Muscle layer of colon (tissue), 2 donors: Measurements from ENCODE around the gene GABRB1.

Source experiments
- H3K27ac ChIP-seq: one replicate; pipeline ENCODE4 v1.7.0; 2013; ENCODE audit warnings: low read depth, mild to moderate bottlenecking, low read length, moderate library complexity
- H3K27me3 ChIP-seq, 2 donors: one replicate each; pipeline ENCODE4 v1.7.0; 2013; ENCODE audit warnings: low read length in 2 of 2, mild to moderate bottlenecking in 2 of 2; ENCODE audit not compliant: insufficient read depth in 2 of 2, control insufficient read depth in 1 of 2
- H3K36me3 ChIP-seq: one replicate; pipeline ENCODE4 v1.7.0; 2013; ENCODE audit warnings: mild to moderate bottlenecking, low read length; ENCODE audit not compliant: insufficient read depth
- H3K4me1 ChIP-seq: one replicate; pipeline ENCODE4 v1.7.0; 2013; ENCODE audit warnings: mild to moderate bottlenecking, low read length; ENCODE audit not compliant: insufficient read depth
- H3K4me3 ChIP-seq, 2 donors: one replicate each; pipeline ENCODE4 v1.7.0; 2013; ENCODE audit warnings: low read length in 2 of 2, low read depth in 1 of 2, mild to moderate bottlenecking in 1 of 2, moderate library complexity in 1 of 2
- H3K9ac ChIP-seq: one replicate; pipeline ENCODE4 v1.7.0; 2013; ENCODE audit warnings: low read length
- H3K9me3 ChIP-seq: one replicate; pipeline ENCODE4 v1.7.0; 2013; ENCODE audit warnings: mild to moderate bottlenecking, low read length
- donor health status: abdominal sarcoma.
- donor health status: Adenocarcinoma of cecum.

GABRB1 gene

GRCh38 chr4:47213971-47214370, 182.6 kb downstream of the GABRB1 start:
- H3K27ac ChIP-seq: no peak overlapping the region
- H3K27me3 ChIP-seq: no peaks in the 10 kb centered on the region
- no peak overlapping the region for H3K4me3 ChIP-seq
- H3K4me1 ChIP-seq: no peaks in the 10 kb centered on the region
- H3K9me3 ChIP-seq: no peaks in the 10 kb centered on the region
- H3K9ac ChIP-seq: no peak overlapping the region
- no peaks in the 10 kb centered on the region for H3K36me3 ChIP-seq

GRCh38 chr4:47215759-47216158, 184.4 kb downstream of the GABRB1 start:
- no peaks in the 10 kb centered on the region for H3K4me1 ChIP-seq
- no peak overlapping the region for H3K4me3 ChIP-seq
- no peaks in the 10 kb centered on the region for H3K27me3 ChIP-seq
- no peak overlapping the region for H3K9ac ChIP-seq
- H3K36me3 ChIP-seq: no peaks in the 10 kb centered on the region
- no peak overlapping the region for H3K27ac ChIP-seq
- H3K9me3 ChIP-seq: no peaks in the 10 kb centered on the region

- Histone ChIP-seq H3K4me1 (no peaks in the 10 kb centered on the region), H3K9me3 (no peaks in the 10 kb centered on the region), H3K4me3 (no peak overlapping the region), H3K36me3 (no peaks in the 10 kb centered on the region), H3K27me3 (no peaks in the 10 kb centered on the region), H3K9ac (no peak overlapping the region), H3K27ac (no peak overlapping the region)
These were observed 185.9 kb downstream of the GABRB1 start for GRCh38 chr4:47217291-47217690.

GRCh38 chr4:47217884-47218283, 186.5 kb downstream of the GABRB1 start:
- Histone ChIP-seq H3K9ac (no peak overlapping the region), H3K27ac (no peak overlapping the region), H3K4me3 (no peak overlapping the region), H3K4me1 (no peaks in the 10 kb centered on the region), H3K27me3 (no peaks in the 10 kb centered on the region), H3K9me3 (no peaks in the 10 kb centered on the region), H3K36me3 (no peaks in the 10 kb centered on the region)

GRCh38 chr4:47218631-47219030, 187.3 kb downstream of the GABRB1 start:
- Histone ChIP-seq H3K9ac (no peak overlapping the region), H3K9me3 (no peaks in the 10 kb centered on the region), H3K4me1 (no peaks in the 10 kb centered on the region), H3K27ac (no peak overlapping the region), H3K36me3 (no peaks in the 10 kb centered on the region), H3K27me3 (no peaks in the 10 kb centered on the region), H3K4me3 (no peak overlapping the region)

GRCh38 chr4:47219586-47219985, 188.2 kb downstream of the GABRB1 start:
- Histone ChIP-seq H3K27ac (no peak overlapping the region), H3K4me1 (no peaks in the 10 kb centered on the region), H3K36me3 (no peaks in the 10 kb centered on the region), H3K4me3 (no peak overlapping the region), H3K9me3 (no peaks in the 10 kb centered on the region), H3K9ac (no peak overlapping the region), H3K27me3 (no peaks in the 10 kb centered on the region)

- Histone ChIP-seq H3K9me3 (no peaks in the 10 kb centered on the region), H3K27me3 (no peaks in the 10 kb centered on the region), H3K27ac (no peak overlapping the region), H3K9ac (no peak overlapping the region), H3K36me3 (no peaks in the 10 kb centered on the region), H3K4me1 (no peaks in the 10 kb centered on the region), H3K4me3 (no peak overlapping the region)
These were observed 190.4 kb downstream of the GABRB1 start for GRCh38 chr4:47221721-47222120.

GRCh38 chr4:47222276-47222675, 190.9 kb downstream of the GABRB1 start:
- Histone ChIP-seq H3K27me3 (no peaks in the 10 kb centered on the region), H3K4me3 (no peak overlapping the region), H3K4me1 (no peaks in the 10 kb centered on the region), H3K36me3 (no peaks in the 10 kb centered on the region), H3K9me3 (no peaks in the 10 kb centered on the region), H3K27ac (no peak overlapping the region), H3K9ac (no peak overlapping the region)

- H3K9me3 ChIP-seq: no peaks in the 10 kb centered on the region
- no peak overlapping the region for H3K27ac ChIP-seq
- H3K9ac ChIP-seq: no peak overlapping the region
- no peak overlapping the region for H3K4me3 ChIP-seq
- no peaks in the 10 kb centered on the region for H3K4me1 ChIP-seq
- H3K27me3 ChIP-seq: no peaks in the 10 kb centered on the region
- no peaks in the 10 kb centered on the region for H3K36me3 ChIP-seq
These were observed 193.0 kb downstream of the GABRB1 start for GRCh38 chr4:47224361-47224760.

GRCh38 chr4:47235721-47236120, 204.4 kb downstream of the GABRB1 start:
- no peaks in the 10 kb centered on the region for H3K9me3 ChIP-seq
- no peak overlapping the region for H3K27ac ChIP-seq
- H3K27me3 ChIP-seq: no peaks in the 10 kb centered on the region
- no peaks in the 10 kb centered on the region for H3K4me1 ChIP-seq
- no peaks in the 10 kb centered on the region for H3K36me3 ChIP-seq
- no peak overlapping the region for H3K4me3 ChIP-seq
- no peak overlapping the region for H3K9ac ChIP-seq

GRCh38 chr4:47238667-47239066, 207.3 kb downstream of the GABRB1 start:
- Histone ChIP-seq H3K27ac (no peak overlapping the region), H3K4me1 (no peaks in the 10 kb centered on the region), H3K9me3 (no peaks in the 10 kb centered on the region), H3K27me3 (no peaks in the 10 kb centered on the region), H3K9ac (no peak overlapping the region), H3K36me3 (no peaks in the 10 kb centered on the region), H3K4me3 (no peak overlapping the region)

GRCh38 chr4:47239649-47240048, 208.3 kb downstream of the GABRB1 start:
- H3K27ac ChIP-seq: no peak overlapping the region
- no peak overlapping the region for H3K4me3 ChIP-seq
- H3K4me1 ChIP-seq: no peaks in the 10 kb centered on the region
- no peaks in the 10 kb centered on the region for H3K9me3 ChIP-seq
- no peaks in the 10 kb centered on the region for H3K27me3 ChIP-seq
- H3K9ac ChIP-seq: no peak overlapping the region
- H3K36me3 ChIP-seq: no peaks in the 10 kb centered on the region
